K562 (cell line): ENCODE data around the gene EFNA2. TPM values are rescaled to one million over a fixed set of nuclear protein-coding genes. Genes with fewer than 3 reads are reported as not detected.

ENCODE experiments used
- CXXC5 ChIP-seq: fragments of 250-450 bp; sonication (Bioruptor Pico); IDR thresholded peaks from 2 replicates; pipeline ENCODE4 v1.8.0; 2022; ENCODE audit warnings: inconsistent platforms, mild to moderate bottlenecking, moderate library complexity
- ESRRB ChIP-seq: fragments of 250-450 bp; sonication (Bioruptor Pico); IDR thresholded peaks from 2 replicates; pipeline ENCODE4 v1.5.0; 2020; ENCODE audit warnings: mild to moderate bottlenecking, moderate library complexity, borderline replicate concordance
- MYBL2 ChIP-seq, 2 experiments: fragments of 450-650 bp in 1 of 2; sonication (generic) in 1 of 2; formaldehyde crosslinking in 1 of 2; IDR thresholded peaks; 2 replicates each; pipeline versions ENCODE4 v1.6.1 to v1.8.1; 2017 to 2022; ENCODE audit warnings: borderline replicate concordance in 1 of 2, inconsistent platforms in 1 of 2, low read depth in 1 of 2, mild to moderate bottlenecking in 1 of 2, missing genetic modification reagents in 1 of 2, moderate library complexity in 1 of 2
- TSC22D4 ChIP-seq: fragments of 450-650 bp; IDR thresholded peaks from 2 replicates; pipeline ENCODE4 v1.6.1; 2016; ENCODE audit warnings: missing genetic modification characterization, missing biosample characterization, control low read depth
- ZBTB17 ChIP-seq: fragments of 450-650 bp; formaldehyde crosslinking; IDR thresholded peaks from 2 replicates; pipeline ENCODE4 v1.4.0; 2020; ENCODE audit warnings: mild to moderate bottlenecking
- ZBTB40 ChIP-seq, 2 experiments: fragments of 450-650 bp in 1 of 2; sonication (generic) in 1 of 2; formaldehyde crosslinking in 1 of 2; IDR thresholded peaks; 2 replicates each; pipeline versions ENCODE4 v1.7.1 to v1.9.0; 2016 to 2022; ENCODE audit warnings: inconsistent platforms in 1 of 2, mild to moderate bottlenecking in 1 of 2, missing genetic modification reagents in 1 of 2
- ZC3H11A ChIP-seq: IDR thresholded peaks from 2 replicates; pipeline ENCODE4 v1.6.1; 2012; ENCODE audit warnings: low read depth, low read length, improper control_type of control experiment
- ZNF263 ChIP-seq: sonication (generic); formaldehyde crosslinking; IDR thresholded peaks from 2 replicates; pipeline ENCODE4 v1.8.0; 2022; ENCODE audit warnings: mild to moderate bottlenecking, missing genetic modification reagents, borderline replicate concordance
- ZNF699 ChIP-seq: fragments of 250-450 bp; sonication (Bioruptor Pico); IDR thresholded peaks from 2 replicates; pipeline ENCODE4 v1.8.0; 2021; ENCODE audit warnings: mild to moderate bottlenecking, moderate library complexity; ENCODE audit not compliant: insufficient replicate concordance
- polyA plus RNA-seq, 8 experiments: library from polyadenylated mRNA; depleted of rRNA in 4 of 8; stranded (reverse) in 5 of 8; unstranded in 3 of 8; fragments of >200 nt; fragmentation: Nextera tagmentation in 2 of 8; fragmentation: Illumina TruSeq in 1 of 8; extraction: Ambion mirVana in 2 of 8; extraction: Trizol in 1 of 8; gene quantifications; 2 replicates each; pipeline versions ENCODE4 v1.2.1 to v1.2.3, GENCODE V29; 2011 to 2014; ENCODE audit warnings: inconsistent platforms in 1 of 8, missing spikeins in 1 of 8
- total RNA-seq, 7 experiments: library from RNA; depleted of rRNA in 6 of 7; stranded (reverse); fragments of >200 nt in 6 of 7; fragmentation: Illumina TruSeq in 2 of 7; extraction: Trizol in 2 of 7; gene quantifications; 2 replicates each; pipeline versions ENCODE4 v1.2.1 to v1.2.3, GENCODE V29; 2011 to 2021; ENCODE audit warnings: low replicate concordance in 1 of 7
- TF ChIP-seq, protein P1 (sequence below): fragments of 450-650 bp; IDR thresholded peaks from 2 replicates; pipeline ENCODE4 v1.7.1; 2018; ENCODE audit warnings: mild to moderate bottlenecking, low read depth; ENCODE audit not compliant: partially characterized antibody
- TF ChIP-seq, protein P2 (sequence below): fragments of 250-450 bp; sonication (Bioruptor Pico); IDR thresholded peaks from 2 replicates; pipeline ENCODE4 v1.4.0; 2020; ENCODE audit warnings: mild to moderate bottlenecking

Gene EFNA2
- total and polyA plus RNA-seq, 9 of the 15 experiments (the other 6 are each of a cell fraction or from before 2014, with no cell fraction given): 0.11 to 0.44 (median 0.15) TPM; not detected in 6

DNA sequence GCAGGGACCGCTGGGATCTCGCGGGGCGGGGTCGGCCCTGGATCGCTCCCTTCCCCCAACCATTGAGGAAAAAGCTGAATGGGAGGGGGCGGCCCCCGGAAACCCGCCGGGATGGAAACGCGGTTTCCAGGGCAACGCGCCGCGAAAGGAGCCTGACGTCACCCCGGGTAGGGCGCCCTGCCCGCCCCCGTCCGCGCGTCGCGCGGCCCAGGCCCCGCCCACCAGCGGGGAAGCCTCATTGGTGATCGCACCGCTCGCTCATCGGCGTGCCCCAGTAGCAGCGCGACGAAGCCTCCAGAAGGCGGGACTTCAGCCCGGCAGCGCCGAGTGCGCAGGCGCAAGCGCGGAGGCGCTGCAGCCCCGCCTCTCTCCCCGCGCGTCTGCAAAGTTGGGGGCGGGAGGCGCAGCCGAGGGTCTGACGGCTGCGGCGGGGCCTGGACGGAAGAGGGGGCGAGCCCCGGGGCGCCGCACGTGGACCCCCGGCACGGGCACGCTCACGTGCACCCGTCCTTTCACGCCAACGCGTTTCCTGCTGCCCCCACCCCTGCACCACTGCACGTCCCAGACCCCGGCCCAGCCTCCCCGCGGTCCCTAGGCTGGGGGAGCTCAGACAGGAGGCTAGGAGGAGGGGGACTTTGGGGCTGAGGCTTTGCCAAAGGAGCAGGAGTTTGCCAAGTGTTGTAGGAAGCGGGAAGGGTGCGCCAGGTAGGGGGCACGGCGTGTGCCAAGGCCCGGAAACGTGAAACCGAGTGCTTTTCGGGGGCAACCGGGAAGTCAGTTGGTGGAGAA lies 24.7 kb upstream of the EFNA2 start (continued):
- TF ChIP-seq ZC3H11A (no peak), ZNF263 (CRISPR knock-in tag) (no peak), ESRRB (CRISPR knock-in tag) (no peak), ZBTB40 (IDR thresholded peaks at IDR 0.05) (0 out of 2 replicates have a peak, but pooled peaks have one; percentile 11), ZBTB40 (CRISPR knock-in tag; IDR thresholded peaks at IDR 0.05) (no peak), CXXC5 (CRISPR knock-in tag) (peak; percentile 94), ZBTB17 (no peak), ZNF699 (CRISPR knock-in tag) (no peak), MYBL2 (IDR thresholded peaks at IDR 0.05; ENCODE audit: low read depth) (no peak), MYBL2 (CRISPR knock-in tag; IDR thresholded peaks at IDR 0.05; ENCODE audit: borderline replicate concordance) (no peak), TSC22D4 (no peak)
- TF ChIP-seq, protein P1, sequence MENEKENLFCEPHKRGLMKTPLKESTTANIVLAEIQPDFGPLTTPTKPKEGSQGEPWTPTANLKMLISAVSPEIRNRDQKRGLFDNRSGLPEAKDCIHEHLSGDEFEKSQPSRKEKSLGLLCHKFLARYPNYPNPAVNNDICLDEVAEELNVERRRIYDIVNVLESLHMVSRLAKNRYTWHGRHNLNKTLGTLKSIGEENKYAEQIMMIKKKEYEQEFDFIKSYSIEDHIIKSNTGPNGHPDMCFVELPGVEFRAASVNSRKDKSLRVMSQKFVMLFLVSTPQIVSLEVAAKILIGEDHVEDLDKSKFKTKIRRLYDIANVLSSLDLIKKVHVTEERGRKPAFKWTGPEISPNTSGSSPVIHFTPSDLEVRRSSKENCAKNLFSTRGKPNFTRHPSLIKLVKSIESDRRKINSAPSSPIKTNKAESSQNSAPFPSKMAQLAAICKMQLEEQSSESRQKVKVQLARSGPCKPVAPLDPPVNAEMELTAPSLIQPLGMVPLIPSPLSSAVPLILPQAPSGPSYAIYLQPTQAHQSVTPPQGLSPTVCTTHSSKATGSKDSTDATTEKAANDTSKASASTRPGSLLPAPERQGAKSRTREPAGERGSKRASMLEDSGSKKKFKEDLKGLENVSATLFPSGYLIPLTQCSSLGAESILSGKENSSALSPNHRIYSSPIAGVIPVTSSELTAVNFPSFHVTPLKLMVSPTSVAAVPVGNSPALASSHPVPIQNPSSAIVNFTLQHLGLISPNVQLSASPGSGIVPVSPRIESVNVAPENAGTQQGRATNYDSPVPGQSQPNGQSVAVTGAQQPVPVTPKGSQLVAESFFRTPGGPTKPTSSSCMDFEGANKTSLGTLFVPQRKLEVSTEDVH: no peak
- TF ChIP-seq, protein P2, sequence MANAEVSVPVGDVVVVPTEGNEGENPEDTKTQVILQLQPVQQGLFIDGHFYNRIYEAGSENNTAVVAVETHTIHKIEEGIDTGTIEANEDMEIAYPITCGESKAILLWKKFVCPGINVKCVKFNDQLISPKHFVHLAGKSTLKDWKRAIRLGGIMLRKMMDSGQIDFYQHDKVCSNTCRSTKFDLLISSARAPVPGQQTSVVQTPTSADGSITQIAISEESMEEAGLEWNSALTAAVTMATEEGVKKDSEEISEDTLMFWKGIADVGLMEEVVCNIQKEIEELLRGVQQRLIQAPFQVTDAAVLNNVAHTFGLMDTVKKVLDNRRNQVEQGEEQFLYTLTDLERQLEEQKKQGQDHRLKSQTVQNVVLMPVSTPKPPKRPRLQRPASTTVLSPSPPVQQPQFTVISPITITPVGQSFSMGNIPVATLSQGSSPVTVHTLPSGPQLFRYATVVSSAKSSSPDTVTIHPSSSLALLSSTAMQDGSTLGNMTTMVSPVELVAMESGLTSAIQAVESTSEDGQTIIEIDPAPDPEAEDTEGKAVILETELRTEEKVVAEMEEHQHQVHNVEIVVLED (CRISPR knock-in tag): peak; percentile 68
